Mammary epithelial cell (primary cell): ENCODE measurements around the gene VPS26C.

ENCODE experiments used
- EZH2 ChIP-seq: IDR thresholded peaks from 2 replicates; pipeline ENCODE4 v1.6.1; 2012; ENCODE audit warnings: low read length, inconsistent platforms, borderline replicate concordance
- TF ChIP-seq, protein P1 (sequence below), 2 donors: IDR thresholded peaks in 1 of 2; conservative IDR thresholded peaks in 1 of 2; 2 replicates each; pipeline ENCODE4 v1.5.1; 2011 to 2012; ENCODE audit warnings: inconsistent platforms in 2 of 2, low read length in 2 of 2, mild to moderate bottlenecking in 2 of 2, control low read depth in 1 of 2, low read depth in 1 of 2; ENCODE audit not compliant: insufficient read depth in 1 of 2; ENCODE audit errors: extremely low read depth in 1 of 2

DNA sequence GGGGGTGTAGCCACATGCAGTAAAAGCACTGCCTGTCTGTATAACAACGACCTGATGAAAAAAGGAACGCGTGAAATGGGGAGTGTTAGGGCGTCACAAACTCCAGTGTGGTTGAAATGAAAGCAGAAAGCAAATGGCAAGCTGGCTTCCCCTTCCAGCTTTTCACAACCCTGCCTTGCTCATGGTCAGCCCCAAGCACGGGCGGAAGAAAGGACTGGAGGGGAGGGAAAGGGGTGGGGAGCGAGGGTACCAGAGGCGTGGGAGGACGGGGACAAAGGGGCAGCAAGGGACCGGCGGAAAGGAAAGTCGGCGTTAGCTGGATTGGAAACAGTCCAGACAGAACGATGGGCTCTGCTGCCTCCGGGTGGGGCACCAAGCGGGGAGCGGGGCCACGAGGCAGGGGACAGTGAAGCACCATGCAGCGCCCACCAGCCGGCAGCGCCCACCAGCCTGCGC lies 9.6 kb downstream of the VPS26C start:
- TF ChIP-seq, protein P1, sequence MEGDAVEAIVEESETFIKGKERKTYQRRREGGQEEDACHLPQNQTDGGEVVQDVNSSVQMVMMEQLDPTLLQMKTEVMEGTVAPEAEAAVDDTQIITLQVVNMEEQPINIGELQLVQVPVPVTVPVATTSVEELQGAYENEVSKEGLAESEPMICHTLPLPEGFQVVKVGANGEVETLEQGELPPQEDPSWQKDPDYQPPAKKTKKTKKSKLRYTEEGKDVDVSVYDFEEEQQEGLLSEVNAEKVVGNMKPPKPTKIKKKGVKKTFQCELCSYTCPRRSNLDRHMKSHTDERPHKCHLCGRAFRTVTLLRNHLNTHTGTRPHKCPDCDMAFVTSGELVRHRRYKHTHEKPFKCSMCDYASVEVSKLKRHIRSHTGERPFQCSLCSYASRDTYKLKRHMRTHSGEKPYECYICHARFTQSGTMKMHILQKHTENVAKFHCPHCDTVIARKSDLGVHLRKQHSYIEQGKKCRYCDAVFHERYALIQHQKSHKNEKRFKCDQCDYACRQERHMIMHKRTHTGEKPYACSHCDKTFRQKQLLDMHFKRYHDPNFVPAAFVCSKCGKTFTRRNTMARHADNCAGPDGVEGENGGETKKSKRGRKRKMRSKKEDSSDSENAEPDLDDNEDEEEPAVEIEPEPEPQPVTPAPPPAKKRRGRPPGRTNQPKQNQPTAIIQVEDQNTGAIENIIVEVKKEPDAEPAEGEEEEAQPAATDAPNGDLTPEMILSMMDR (conservative IDR thresholded peaks at IDR 0.05 in 1 of 2, IDR thresholded peaks at IDR 0.05 in 1 of 2; ENCODE audit: extremely low read depth in 1 of 2, insufficient read depth in 1 of 2, low read depth in 1 of 2, low read length in 2 of 2), result no peak
- TF ChIP-seq EZH2, result no peak
